Fibroblast of skin of right quadriceps (primary cell): ENCODE results near the gene KIAA1671.

Source experiments
- DNase-seq: peaks from one replicate; pipeline ENCODE4 v3.0.0-alpha.2; 2013

KIAA1671 gene

GRCh38 chr22:25120761-25121212 is 168.3 kb downstream of the KIAA1671 start:
- DNase-seq = no peak

GRCh38 chr22:25122136-25122764 is 169.7 kb downstream of the KIAA1671 start:
- DNase-seq = no peak

GRCh38 chr22:25123677-25124076 is 171.2 kb downstream of the KIAA1671 start:
- DNase-seq = no peak

GRCh38 chr22:25125693-25126357 is 173.3 kb downstream of the KIAA1671 start:
- no peak for DNase-seq

GRCh38 chr22:25126510-25126909 is 174.0 kb downstream of the KIAA1671 start:
- DNase-seq = no peak

GRCh38 chr22:25127318-25127717 is 174.8 kb downstream of the KIAA1671 start:
- DNase-seq = no peak

- DNase-seq = no peak
Observed at GRCh38 chr22:25130462-25130861, 177.9 kb downstream of the KIAA1671 start.

- no peak for DNase-seq
Observed at GRCh38 chr22:25131198-25131887, 178.8 kb downstream of the KIAA1671 start.

- DNase-seq = no peak
Observed at GRCh38 chr22:25134028-25134427, 181.5 kb downstream of the KIAA1671 start.

- DNase-seq = no peak
Observed at GRCh38 chr22:25134451-25134850, 181.9 kb downstream of the KIAA1671 start.

- DNase-seq = no peak
Observed at GRCh38 chr22:25136953-25137576, 184.5 kb downstream of the KIAA1671 start.

- no peak for DNase-seq
Observed at GRCh38 chr22:25137577-25138525, 185.3 kb downstream of the KIAA1671 start.

GRCh38 chr22:25139062-25139461 is 186.5 kb downstream of the KIAA1671 start:
- no peak for DNase-seq

GRCh38 chr22:25142102-25142501 is 189.6 kb downstream of the KIAA1671 start:
- DNase-seq = no peak

GRCh38 chr22:25143156-25144076 is 190.9 kb downstream of the KIAA1671 start:
- DNase-seq = no peak

- no peak for DNase-seq
Observed at GRCh38 chr22:25144522-25144921, 192.0 kb downstream of the KIAA1671 start.

- no peak for DNase-seq
Observed at GRCh38 chr22:25146307-25146706, 193.8 kb downstream of the KIAA1671 start.

GRCh38 chr22:25146906-25147641 is 194.6 kb downstream of the KIAA1671 start:
- no peak for DNase-seq

GRCh38 chr22:25147642-25147928 is 195.1 kb downstream of the KIAA1671 start:
- no peak for DNase-seq

- DNase-seq = no peak
Observed at GRCh38 chr22:25148149-25148691, 195.7 kb downstream of the KIAA1671 start.
